ENCODE measurements around the gene TPST2.

DNA sequence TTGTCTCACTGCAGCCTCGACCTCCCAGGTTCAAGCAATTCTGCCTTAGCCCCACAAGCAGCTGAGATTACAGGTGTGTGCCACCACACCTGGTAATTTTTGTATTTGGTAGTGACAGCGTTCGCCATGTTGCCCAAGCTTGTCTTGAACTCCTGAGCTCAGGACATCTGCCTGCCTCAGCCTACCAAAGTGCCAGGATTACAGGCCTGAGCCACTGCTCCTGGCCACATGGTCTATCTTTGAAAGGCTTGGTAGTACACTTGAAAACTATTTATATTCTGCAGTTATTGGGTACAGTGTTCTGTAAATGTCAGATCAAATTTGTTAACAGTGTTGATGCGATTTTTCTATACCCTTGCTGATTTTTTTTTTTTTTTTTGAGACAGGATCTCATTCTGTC lies 41.4 kb upstream of the TPST2 start:
- TF ChIP-seq, protein P1, sequence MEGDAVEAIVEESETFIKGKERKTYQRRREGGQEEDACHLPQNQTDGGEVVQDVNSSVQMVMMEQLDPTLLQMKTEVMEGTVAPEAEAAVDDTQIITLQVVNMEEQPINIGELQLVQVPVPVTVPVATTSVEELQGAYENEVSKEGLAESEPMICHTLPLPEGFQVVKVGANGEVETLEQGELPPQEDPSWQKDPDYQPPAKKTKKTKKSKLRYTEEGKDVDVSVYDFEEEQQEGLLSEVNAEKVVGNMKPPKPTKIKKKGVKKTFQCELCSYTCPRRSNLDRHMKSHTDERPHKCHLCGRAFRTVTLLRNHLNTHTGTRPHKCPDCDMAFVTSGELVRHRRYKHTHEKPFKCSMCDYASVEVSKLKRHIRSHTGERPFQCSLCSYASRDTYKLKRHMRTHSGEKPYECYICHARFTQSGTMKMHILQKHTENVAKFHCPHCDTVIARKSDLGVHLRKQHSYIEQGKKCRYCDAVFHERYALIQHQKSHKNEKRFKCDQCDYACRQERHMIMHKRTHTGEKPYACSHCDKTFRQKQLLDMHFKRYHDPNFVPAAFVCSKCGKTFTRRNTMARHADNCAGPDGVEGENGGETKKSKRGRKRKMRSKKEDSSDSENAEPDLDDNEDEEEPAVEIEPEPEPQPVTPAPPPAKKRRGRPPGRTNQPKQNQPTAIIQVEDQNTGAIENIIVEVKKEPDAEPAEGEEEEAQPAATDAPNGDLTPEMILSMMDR (conservative IDR thresholded peaks at IDR 0.05; ENCODE audit: low read depth, low read length) = no peak
- TF ChIP-seq, protein P2, sequence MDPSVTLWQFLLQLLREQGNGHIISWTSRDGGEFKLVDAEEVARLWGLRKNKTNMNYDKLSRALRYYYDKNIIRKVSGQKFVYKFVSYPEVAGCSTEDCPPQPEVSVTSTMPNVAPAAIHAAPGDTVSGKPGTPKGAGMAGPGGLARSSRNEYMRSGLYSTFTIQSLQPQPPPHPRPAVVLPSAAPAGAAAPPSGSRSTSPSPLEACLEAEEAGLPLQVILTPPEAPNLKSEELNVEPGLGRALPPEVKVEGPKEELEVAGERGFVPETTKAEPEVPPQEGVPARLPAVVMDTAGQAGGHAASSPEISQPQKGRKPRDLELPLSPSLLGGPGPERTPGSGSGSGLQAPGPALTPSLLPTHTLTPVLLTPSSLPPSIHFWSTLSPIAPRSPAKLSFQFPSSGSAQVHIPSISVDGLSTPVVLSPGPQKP (IDR thresholded peaks at IDR 0.05; ENCODE audit: borderline replicate concordance, low read depth, low read length) = no peak
- no peak for TF ChIP-seq CEBPB (IDR thresholded peaks at IDR 0.05; ENCODE audit: low read depth, low read length)
